Activated CD4-positive, alpha-beta T cell treated with anti-CD3 and anti-CD28 coated beads, Interleukin-2, amount 50 U/mL, for 16 hours (primary cell): Measurements from ENCODE around the gene LETMD1.
A peak's percentile ranks its signal among the peaks of the same experiment; 100 is the strongest.

Experiments used
- DNase-seq: peaks from one replicate; pipeline ENCODE4 v3.0.0-alpha.2; 2020

LETMD1 gene

GRCh38 chr12:51025836-51026638 is 22.1 kb upstream of the LETMD1 start, which contains the start of gene SLC11A2:
TSS of gene SLC11A2 (minus strand) at chr12:51026384. CDS start at chr12:51010728, 15,656 bp downstream.
- peak; percentile 97 for DNase-seq

GRCh38 chr12:51027342-51027835 is 20.7 kb upstream of the LETMD1 start:
- DNase-seq = no peak

- DNase-seq = peak; percentile 49
Observed at GRCh38 chr12:51028126-51028812, 19.9 kb upstream of the LETMD1 start.

- no peak for DNase-seq
Observed at GRCh38 chr12:51028813-51029150, 19.3 kb upstream of the LETMD1 start.

- no peak for DNase-seq
Observed at GRCh38 chr12:51033048-51033447, 15.1 kb upstream of the LETMD1 start.

- DNase-seq = no peak
Observed at GRCh38 chr12:51033457-51034089, 14.6 kb upstream of the LETMD1 start.

- no peak for DNase-seq
Observed at GRCh38 chr12:51036279-51036678, 11.8 kb upstream of the LETMD1 start.

- DNase-seq = no peak
Observed at GRCh38 chr12:51048661-51049251, 629 bp downstream of the LETMD1 start.

- no peak for DNase-seq
Observed at GRCh38 chr12:51049525-51049924, 1.4 kb downstream of the LETMD1 start.

- DNase-seq = peak; percentile 23
Observed at GRCh38 chr12:51051787-51052186, 3.7 kb downstream of the LETMD1 start.

- no peak for DNase-seq
Observed at GRCh38 chr12:51055060-51055459, 6.9 kb downstream of the LETMD1 start.

- DNase-seq = no peak
Observed at GRCh38 chr12:51056242-51056641, 8.1 kb downstream of the LETMD1 start.

- DNase-seq = no peak
Observed at GRCh38 chr12:51059086-51059485, 11.0 kb downstream of the LETMD1 start.

- no peak for DNase-seq
Observed at GRCh38 chr12:51062631-51063397, 14.7 kb downstream of the LETMD1 start.

- no peak for DNase-seq
Observed at GRCh38 chr12:51065530-51065929, 17.4 kb downstream of the LETMD1 start.

- DNase-seq = no peak
Observed at GRCh38 chr12:51067229-51067628, 19.1 kb downstream of the LETMD1 start.

- no peak for DNase-seq
Observed at GRCh38 chr12:51067771-51068170, 19.6 kb downstream of the LETMD1 start.

GRCh38 chr12:51070004-51070403 is 21.9 kb downstream of the LETMD1 start:
- no peak for DNase-seq

- no peak for DNase-seq
Observed at GRCh38 chr12:51071663-51072062, 23.5 kb downstream of the LETMD1 start.

- DNase-seq = no peak
Observed at GRCh38 chr12:51075390-51075789, 27.3 kb downstream of the LETMD1 start.

- DNase-seq = peak; percentile 31
Observed at GRCh38 chr12:51076236-51076930, 28.3 kb downstream of the LETMD1 start.

- DNase-seq = no peak
Observed at GRCh38 chr12:51077930-51078329, 29.8 kb downstream of the LETMD1 start.
